HG02571 (cell line): ENCODE data around the gene CST11.
"Not testable (repeated sequence)": the region's sequence is repeated elsewhere in the genome, so short reads cannot be mapped to it uniquely, and the experiment has no call there.

Source experiments
- ATAC-seq: cut with Tn5 transposase; IDR thresholded peaks from one replicate; pipeline ENCODE4 v1.9.1; 2021; ENCODE audit warnings: mild to moderate bottlenecking, moderate library complexity; ENCODE audit not compliant: unreplicated experiment

The CST11 gene, protein sequence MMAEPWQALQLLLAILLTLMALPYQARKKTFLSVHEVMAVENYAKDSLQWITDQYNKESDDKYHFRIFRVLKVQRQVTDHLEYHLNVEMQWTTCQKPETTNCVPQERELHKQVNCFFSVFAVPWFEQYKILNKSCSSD

DNA sequence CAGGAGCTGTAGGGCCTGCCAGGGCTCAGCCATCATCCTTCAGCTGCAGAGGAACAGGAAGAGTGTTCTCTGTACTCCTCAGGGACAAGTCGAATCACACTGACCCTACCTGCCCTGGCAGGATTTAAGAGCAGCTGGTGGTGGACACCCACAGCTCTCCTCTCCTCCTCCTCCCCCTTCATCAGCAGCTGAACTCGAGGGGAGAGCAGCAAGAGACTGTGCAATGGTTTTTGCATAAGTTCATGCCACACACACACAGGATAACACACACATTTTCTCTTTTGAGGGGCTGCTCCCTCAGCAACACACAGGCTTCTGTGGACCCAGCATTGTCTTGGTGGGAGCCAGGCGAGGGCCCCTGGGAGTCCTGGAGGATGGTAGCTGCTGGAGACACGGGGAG is at the start of gene CST11:
Gene CST11 (minus strand): TSS at position 101 of the 400 bp plus-strand sequence. CDS start 65 bp downstream, at position 36.
- ATAC-seq: no peak

DNA sequence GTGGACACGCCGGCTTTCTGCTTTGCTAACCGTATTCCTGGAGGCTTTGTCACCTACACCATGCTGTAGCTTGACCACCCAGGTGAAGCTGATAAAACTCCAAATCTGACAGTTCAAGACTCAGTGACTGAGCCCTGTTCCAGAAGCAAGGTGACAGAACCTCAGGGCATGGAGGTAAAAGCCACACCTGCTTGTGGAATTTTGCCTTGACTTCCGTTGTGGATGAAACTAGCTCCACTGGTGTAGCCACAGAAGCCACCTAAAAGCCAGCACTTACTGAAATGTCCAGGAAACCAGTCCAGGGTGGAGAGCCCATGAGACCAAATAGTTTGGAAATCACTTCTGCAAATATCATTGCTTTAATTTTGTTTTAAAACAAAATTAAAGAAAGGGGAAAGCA is 49.2 kb upstream of the CST11 start:
- ATAC-seq: no peak

DNA sequence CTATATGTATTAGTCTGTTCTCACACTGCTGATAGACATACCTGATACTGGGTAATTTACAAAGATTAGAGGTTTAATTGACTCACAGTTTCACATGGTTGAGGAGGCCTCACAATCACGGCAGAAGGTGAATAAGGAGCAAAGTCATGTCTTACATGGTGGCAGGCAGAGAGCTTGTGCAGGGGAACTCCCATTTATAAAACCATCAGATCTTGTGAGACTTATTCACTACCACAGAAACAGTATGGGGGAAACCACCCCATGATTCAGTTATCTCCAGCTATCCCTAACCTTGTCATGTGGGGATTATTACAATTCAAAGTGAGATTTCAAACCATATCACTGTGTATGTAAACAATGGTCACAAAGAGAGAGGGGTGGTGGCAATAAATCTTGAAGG is 44.9 kb upstream of the CST11 start:
- no peak for ATAC-seq

DNA sequence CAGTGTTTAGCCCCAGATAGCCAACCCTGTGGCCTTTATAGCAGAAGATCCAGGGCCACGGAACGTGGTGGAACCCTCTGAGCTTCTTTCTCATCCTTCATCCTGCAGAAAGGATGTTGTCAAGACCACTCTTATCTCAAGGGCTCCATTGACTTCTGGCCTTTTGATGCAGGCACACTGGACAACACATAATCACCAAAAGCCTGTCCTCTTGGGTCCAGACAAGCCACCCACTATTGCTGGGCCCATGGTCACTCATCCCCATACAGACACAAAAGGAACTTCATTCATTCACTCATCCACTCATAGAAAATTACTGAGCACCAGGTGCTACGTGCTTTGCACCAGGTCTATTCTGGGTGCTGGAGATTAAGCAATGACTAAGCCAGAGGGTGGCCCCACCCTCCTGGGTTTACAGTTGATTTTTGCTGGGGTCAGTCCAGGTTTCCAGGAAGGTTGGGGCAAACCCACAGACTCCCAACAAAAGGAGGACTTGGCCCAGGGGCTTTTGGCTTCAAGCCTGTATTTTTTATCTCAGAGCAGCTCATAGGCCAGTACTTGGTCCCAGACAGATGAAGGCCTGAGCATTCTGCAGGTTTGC is 40.6 kb upstream of the CST11 start:
- no peak for ATAC-seq

DNA sequence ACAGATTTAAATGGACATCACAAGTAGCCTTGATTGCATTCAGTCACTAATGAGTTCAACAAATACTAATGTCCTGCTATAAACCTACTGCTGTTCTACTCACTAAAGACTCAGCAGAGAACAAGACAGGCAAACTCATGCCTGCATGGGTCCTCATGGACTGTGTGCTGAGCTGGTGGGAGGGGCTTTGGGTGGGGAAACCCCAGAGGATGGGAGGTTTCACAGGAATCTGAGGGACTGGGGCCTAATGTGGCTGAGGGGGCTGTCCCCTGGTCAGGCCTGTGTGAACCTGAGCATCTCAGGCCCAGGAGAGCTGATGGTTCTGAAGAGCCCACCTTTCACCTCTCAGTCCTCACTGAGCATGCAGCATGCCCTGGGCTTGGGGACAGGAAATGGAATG is 39.6 kb upstream of the CST11 start:
- ATAC-seq: no peak

DNA sequence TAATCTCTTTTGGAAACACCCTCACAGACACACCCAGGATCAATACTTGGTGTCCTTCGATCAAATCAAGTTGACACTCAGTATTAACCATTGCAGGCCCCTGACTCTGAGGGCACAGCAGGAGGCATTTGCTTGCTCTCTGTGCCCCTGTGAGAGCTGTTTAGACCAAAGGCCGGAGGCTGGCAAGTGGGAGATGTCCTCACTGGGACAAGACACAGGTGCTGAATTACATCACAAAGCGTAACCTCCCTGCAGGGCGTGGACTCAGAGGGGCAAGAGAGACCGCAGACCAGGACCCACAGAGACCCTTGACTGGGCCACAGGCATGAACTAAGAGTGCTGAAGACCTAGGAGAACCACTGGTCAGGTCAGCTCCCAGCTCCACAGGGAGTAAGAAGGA is 38.1 kb upstream of the CST11 start, which contains the start of gene CST8:
Gene CST8 (plus strand): TSS at position 301 of the 400 bp plus-strand sequence. CDS start 551 bp downstream, outside the sequence.
- no peak for ATAC-seq

DNA sequence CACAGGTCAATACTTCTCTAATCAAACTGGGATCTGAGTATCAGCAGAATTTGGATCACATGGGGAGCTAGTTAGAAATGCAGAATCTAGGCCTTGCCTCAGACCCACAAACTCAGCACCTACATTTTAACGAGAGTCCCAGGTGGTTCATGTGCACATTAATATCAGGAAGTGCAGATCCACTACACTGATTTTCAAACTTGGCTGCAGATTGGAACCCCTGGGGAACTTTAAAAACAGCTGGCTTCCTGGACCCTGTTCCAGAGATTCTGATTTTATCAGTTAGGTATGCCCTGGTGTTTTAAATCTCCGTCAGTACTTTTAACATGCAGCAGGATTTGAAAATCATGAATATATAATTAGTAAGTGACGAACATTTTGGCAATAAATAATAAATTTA is 36.3 kb upstream of the CST11 start:
- no peak for ATAC-seq

DNA sequence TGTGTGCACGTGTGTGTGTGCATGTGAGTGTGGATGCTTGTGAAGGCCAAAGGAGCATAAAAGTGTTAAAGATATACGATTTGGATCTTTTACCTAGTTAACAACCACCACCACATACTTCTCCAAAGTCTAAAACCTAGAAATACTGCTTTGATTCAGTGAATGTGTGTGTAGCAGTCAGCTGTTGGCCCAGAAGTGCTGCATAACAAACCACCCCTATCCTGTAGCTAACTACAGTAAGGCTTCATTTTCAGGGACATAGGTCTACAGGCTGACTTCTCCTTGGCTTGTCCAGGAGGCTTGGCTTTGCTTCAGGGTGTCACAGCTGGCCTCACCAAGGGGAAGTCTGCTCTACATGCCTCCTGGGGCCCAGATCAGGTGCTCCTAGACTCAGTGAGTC is 35.8 kb upstream of the CST11 start:
- ATAC-seq: no peak

DNA sequence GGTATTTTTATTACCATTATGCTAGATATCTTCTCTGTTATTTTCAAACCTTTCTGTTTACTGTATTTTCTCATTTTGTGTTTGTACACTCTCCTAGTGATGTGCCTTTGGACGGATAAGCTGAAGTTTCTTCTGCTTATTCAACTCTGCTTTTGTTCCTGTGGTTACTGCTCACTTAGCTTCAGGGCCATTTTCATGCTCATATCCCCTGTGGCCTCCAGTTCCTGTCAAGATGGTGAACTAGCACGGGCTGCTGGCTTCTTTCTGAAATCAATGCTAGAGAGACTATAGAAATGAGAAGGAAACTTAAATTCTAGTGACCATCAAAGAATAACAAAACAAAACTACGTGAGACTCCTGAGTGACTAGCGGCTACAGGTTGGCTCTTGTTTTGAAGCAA is 31.4 kb upstream of the CST11 start:
- no peak for ATAC-seq

DNA sequence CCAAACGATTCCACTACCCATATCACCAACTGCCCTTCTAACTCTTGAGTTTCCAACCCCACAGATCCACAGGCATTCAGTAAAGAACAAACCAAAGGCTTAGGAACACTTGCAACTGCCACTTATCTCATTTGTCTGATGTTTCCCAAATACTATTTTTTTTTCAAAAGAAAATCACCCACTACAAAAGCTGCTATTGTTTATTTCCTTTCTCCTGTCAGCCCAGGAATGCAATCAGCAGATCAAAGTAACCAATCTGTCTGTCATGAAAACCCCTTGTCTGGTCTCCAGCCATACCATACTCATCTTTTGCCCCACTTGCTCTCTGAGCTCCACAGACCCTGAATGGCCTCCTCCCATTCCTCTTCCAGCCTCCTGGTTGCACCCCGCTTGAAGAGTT is 29.5 kb upstream of the CST11 start:
- ATAC-seq: no peak

DNA sequence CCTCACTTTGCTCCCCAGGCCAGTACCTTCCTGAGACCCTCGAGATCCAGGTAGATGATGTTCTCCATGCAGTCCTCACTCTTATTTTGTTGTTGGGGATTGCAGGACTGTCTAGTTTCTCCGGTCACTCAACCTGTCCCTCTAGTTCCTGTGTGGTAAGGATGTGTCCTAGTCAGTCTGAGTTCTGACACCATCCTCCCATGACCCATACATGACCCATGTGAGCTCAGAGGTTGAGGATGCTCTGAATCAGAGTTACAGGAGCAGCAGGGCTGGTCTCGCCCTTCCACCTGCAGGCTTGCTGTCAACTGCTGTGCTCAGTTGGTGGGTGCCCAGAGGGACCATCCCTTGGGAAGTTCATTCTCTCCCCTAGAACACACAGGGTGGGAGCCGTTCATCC is 26.4 kb upstream of the CST11 start:
- ATAC-seq: no peak

DNA sequence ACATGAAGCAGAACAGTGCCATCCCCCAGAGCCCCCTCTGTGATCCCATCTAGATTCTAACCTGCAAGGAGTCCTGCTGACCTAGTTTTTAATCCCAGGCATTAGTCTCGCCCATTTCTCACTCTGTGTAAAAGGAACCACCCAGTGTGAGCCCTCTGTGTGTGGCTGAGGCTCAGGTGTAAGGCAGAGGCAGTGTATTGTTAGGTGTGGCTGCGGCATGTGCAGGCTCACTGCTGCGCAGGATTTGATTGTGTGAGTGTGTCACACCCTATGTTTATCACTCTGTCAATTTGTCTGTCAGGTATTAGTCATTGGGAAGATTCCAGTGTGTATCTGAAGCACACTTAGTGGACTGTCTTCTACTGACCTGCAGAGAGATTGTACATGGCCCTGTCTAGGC is 24.5 kb upstream of the CST11 start:
- no peak for ATAC-seq

DNA sequence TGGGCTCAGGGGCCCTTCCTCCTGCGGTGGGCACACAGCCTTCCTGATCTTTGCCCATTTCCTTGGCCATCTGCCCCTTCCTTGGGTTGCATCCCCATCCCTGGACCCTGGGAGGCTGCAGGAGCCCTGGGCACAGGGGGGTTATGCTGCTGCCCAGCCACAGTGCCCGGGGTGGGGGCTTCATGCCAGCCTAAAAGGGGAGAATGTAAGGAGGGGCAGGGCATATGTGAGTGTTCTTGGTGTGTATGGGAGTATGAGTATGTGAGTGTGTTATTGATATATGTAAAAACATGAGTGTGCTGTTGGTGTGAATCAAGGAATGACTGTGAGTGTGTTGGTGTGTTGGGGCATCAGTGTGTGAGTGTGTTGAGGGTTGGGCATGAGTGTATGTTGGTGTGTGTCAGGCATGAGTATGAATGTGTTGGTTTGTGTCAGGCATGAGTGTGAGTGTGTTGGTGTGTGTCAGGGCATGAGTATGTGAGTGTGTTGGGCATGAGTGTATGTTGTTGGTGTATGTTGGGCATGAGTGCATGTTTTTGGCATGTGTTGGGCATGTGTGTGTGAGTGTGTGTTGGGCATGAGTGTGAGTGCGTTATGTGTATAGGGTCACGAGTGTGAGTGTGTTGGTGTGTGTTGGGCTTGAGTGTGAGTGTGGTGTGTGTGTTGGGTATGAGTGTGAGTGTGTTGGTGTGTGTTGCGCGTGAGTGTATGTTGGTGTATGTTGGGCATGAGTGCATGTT is 23.5 kb upstream of the CST11 start:
- no peak for ATAC-seq

DNA sequence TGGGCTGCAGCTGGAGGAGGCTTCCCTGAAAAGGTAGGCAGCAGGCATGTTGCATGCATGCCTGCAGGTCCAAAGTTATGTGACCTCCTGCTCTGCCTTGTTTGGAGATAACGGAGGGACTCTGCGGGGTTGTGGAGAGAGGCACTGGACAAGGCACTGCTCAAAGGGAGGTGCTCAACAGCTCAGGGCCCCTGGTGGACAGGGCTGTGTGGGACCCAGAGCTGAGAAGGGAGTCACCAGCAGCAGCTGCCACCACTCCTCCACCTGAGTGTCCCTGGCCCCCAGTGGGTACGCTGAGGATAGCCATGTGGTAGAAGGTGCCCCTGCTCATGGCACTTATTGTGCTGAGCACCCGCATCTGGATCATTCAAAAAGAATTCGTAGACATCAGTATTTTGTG is 22.7 kb upstream of the CST11 start:
- no peak for ATAC-seq

DNA sequence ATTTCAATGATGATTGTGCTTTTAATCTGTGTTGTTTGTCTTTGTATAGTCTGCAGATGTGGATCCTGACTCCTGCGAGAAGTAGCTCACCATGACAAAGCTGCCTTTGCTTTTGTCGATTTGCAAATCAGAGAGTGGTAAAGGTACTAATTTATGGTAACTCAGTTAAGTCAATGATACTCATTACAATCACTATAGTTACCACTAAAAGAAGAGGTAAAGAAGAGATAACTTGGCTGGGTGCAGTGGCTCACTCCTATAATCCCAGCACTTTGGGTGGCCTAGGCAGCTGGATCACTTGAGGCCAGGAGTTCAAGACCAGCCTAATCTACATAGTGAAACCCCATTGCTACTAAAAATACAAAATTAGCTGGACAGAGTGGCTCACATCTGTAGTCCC is 20.6 kb upstream of the CST11 start:
- ATAC-seq: not testable (repeated sequence)

DNA sequence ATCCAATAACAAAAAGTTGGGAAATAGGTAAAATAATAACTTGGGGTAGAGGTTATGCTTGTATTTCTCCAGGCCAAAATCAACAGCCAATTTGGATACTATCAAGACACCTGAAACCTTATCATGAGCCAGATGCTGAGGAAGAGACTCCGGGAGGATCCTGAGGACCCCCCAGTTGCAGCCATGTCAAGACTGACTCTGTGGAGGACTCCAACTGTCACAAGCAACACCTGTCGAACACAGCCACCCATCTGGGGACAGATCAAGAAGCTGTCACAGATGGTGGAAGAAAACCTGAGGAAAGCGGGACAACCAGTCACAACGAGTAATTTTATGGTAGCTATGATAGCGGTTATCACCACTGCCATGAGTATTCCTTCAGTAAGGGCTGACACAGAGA is 19.6 kb upstream of the CST11 start:
- ATAC-seq: not testable (repeated sequence)

DNA sequence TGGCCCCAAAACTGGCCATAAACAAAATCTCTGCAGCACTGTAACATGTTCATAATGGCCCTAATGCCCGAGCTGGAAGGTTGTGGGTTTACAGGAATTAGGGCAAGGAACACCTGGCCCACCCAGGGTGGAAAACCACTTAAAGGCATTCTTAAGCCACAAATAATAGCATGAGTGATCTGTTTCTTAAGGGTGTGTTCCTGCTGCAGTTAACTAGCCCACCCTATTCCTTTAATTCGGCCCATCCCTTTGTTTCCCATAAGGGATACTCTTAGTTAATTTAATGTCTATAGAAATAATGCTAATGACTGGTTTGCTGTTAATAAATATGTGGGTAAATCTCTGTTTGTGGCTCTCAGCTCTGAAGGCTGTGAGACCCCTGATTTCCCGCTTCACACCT is 14.3 kb upstream of the CST11 start:
- ATAC-seq: not testable (repeated sequence)

DNA sequence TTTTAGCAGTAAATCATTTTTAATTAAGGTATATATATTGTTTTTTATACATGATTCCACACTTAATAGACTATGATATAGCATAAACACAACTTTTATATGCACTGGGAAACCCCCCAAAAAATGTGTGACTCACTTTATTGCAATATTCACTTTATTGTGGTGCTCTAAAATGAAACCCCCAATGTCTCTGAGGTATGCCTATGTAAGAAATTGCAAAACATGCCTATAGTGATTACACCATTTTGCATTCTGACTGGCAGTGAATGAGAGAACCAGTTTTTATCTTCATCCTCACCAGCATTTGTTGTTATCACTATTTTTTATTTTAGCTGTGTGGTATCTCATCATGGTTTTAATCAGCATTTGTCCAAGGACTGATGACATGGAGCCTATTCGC is 8.5 kb upstream of the CST11 start:
- ATAC-seq: no peak

DNA sequence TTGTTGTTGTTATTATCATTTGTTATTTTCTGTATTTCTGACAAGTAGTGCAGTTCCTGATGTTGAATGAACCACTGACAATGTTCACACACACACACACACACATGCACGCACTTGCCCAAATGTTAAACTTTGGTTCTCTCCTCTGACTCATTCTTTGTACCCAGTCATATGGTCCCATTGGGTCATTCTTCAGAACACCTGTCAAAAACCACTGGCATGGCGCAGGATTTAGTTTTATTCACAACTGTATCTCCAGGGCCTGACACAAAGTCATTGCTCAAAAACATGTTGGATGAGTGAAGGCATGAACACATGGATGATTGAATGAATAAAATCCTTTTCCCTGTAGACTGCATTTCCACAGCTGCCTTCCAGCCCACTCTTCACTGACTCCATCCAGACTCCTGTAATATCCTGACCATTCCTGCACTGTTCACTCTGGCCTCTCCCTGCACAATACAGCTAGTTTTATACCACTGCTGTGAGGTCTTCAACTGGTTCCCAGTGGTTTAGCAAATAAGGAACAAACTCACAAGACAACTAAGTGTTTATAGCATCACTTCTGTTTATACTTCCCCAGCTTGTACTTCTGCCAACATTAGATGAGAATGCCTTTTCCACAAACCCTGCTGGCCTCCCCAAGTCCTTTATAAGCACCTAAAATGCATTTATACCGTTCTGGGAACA is 6.9 kb upstream of the CST11 start:
- ATAC-seq: no peak

DNA sequence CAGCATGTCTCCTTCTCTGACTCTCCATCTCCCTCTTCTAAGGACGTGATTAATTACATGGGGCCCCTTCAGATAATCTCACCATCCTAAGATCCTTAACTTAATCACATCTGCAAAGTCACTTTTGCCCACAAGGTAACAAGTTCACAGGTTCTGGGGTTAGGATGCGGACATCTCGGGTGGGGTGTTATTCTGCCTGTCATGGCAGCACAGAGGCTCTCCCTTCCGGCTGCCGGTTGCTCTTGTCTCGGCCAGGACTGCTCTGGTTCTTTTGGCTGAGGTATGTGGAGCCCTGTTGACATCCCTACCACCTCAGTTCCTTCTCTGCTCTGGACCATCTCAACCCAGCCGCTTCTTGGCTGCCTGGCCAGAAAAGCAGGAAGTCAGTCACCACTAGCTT is 4.2 kb upstream of the CST11 start:
- ATAC-seq: no peak

DNA sequence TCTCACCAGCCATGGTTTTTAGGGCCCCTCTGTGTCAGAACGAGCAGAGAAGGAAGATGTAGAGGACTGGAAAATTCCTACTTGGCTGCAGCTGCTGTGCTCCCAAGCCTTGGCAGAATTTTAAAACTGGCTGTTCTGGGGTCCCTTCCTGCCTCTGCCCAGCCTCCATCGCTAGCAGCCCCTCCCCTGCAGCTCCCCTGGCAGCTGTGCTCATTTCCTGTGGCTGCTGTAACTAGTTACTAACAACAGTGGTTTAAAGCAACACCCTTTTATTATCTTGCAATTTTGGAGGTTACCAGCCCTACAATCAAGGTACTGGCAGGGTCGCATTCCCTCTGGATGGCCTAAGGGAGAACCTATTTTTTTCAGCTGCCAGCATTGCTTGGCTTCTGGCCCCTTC is 3.7 kb upstream of the CST11 start:
- ATAC-seq: no peak

DNA sequence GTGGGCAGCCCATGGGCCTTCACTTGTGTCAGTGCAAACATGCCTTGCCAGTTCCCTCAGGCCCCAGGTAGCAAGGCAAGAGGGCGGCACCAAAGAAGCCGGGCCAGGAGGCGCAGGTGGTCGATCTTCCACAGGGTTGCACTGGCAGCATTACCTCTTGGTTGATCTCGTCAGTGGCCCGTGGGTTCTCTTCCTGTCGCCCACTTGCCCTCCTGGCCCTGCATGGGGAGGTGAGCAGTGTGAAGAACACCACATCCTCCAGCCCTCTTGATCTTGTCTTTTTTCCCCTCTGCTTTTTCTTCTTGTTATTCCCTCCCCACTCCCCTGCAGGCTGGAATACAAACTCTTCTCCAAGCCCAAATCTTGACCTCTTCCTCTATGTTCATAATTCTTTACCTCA is 3.0 kb upstream of the CST11 start:
- ATAC-seq: no peak
